ENCODE results near the gene NLRC5.
A peak's percentile ranks its signal among the peaks of the same experiment; 100 is the strongest.
"Not testable (repeated sequence)": the region's sequence is repeated elsewhere in the genome, so short reads cannot be mapped to it uniquely, and the experiment has no call there.

NLRC5 gene

DNA sequence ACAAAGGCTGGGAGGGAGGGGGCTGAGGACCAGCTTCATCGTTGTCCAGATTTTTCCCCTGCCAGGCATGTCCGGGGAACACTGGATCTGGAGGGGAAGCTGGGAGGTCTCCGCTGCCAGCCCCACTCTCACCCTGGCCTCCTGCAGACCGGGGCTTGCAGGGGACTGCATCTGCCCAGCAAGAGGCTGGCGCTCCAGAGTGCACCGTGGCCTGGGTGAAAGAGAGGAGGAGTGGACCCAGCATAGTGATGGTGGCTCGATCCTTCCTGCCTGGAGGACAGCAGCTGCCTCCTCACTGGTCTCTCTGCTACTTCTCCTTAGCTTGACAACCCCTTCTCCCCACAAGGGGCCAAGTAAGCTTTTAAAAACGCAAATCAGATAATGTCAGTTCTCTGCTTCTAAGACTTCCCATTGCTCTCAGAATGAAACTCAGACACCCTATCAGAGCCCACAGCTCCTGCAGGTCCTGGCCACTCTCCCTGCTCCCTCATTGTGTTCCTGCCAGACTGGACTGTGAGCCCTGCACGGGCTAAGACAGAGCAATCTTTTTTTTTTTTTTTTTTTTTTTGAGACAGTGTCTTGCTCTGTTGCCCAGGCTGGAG, 118.1 kb downstream of the NLRC5 start:
- no peak for DNase-seq (ENCODE audit: low spot score)

DNA sequence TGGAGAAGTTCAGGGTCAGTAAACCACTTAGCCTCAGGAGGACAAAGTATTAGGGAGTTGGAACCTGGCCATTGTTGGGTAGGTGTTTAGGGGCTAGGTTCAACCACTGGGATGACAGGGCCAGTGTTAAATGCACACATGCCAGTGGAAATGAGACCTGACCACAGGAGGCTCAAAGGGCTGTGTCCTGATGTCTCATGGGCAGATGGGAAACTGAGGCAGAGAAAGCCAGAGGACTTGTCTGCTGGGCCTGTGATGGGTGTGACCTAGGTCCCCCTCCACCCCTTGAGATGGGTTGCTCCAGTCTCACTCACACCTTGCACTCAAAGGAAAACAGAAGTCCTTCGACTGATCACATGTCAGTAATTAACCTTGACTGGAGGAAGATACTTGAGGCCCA, 119.1 kb downstream of the NLRC5 start:
- DNase-seq (ENCODE audit: low spot score) = no peak

DNA sequence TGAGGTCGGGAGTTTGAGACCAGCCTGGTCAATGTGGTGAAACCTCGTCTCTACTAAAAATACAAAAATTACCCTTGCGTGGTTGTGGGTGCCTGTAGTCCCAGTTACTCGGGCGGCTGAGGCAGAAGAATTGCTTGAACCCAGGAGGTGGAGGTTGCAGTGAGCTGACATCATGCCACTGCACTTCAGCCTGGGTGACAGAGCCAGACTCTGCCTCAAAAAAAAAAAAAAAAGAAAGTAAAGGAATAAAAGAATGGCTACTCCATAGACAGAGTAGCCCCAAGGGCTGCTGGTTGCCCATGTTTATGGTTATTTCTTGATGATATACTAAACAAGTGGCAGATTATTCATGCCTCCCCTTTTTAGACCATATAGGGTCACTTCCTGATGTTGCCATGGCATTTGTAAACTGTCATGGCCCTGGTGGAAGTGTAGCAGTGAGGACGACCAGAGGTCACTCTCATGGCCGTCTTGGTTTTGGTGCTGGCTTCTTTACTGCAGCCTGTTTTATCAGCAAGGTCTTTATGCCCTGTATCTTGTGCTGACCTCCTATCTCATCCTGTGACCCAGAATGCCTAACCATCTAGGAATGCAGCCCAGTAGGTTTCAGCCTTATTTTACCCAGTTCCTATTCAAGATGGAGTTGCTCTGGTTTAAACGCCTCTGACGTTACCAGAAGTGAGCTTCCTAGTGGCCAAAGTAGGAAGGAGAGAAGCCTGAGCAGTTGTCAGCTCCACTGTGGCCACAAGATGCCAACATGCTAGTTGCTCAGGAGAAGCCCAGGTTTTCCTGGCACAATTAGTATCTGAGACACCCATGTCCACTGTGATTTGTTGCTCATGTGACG, 120.1 kb downstream of the NLRC5 start:
- DNase-seq (ENCODE audit: low spot score) = not testable (repeated sequence)

DNA sequence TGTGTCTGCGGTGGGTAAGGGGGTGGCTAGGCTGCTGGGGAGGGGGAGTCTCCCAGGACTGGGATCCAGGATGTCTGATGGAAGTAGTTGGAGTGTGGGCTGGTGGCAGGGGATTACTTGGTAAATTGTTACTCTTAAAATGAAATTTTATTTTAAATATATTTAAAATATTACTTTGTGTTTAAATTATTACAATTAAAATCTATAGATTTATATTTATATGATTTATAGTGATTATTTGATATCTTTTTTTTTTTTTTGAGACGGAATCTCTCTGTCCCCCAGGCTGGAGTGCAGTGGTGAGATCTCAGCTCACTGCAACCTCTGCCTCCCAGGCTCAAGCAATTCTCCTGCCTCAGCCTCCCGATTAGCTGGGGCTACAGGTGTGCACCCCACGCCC, 121.6 kb downstream of the NLRC5 start:
- no peak for DNase-seq (ENCODE audit: low spot score)

DNA sequence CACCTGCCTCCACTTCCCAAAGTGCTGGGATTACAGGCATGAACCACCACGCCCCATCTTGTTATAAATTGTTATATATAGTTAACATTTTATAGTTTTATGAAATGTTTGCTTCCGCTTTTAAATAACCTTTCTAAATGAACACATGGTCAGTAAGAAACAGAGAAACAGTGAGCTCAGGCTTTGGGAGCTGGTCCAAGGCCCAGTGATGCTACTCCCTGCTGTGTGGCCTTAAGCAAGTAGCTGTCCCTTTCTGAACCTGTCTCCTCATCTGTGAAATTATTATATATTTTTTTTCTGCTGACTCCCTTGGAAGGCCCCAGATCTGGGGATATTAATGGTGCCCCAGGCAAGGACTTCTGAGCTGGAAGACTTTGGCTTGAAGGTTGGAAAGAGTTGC, 122.1 kb downstream of the NLRC5 start:
- no peak for DNase-seq (ENCODE audit: low spot score)

DNA sequence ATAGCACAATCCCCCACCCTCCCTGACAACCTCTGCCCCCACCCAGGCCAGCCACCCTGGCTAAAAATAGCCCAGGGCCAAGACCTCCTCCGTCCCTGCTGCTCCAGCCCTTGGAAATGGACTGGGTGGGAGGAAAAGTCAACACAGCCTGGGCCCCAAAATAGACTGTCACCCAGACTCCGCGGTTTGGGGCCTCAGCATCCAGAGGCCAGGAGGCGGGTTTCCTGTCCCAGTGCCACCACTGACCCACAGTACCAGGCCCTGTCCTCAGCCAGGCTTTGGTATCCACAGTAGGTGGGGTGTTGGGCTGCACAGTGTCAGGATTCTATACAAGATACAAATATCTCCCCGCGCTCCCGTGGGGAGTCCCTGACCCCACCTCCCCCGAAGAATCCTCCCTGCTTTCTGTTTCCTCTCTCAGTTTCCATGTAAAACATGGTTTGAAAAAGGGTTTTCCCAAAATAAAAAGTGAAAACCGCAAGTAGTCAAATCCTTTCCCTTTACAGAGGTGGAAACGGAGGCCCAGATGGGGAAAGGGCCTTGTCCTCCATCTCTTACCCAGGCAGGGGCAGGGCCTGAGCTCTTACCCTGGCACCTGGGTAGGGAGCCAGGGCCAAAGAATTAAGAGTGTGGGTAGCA, 123.2 kb downstream of the NLRC5 start:
- no peak for DNase-seq (ENCODE audit: low spot score)

DNA sequence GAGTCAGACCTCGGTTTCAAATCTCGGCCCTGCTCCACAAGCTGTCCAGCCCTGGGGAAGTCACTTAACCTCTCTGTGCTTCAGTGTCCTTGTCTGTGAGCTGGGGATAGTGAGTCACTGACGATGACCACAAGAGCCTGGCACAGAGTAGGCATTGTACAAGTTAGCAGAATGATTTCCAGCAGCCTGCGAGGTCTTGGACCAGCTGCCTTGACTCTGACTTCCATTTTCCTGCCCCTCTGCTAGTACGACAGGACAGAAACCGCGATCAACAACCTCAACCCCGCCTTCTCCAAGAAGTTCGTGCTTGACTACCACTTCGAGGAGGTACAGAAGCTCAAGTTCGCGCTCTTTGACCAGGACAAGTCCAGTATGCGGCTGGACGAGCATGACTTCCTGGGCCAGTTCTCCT, 123.7 kb downstream of the NLRC5 start:
- no peak for DNase-seq (ENCODE audit: low spot score)

DNA sequence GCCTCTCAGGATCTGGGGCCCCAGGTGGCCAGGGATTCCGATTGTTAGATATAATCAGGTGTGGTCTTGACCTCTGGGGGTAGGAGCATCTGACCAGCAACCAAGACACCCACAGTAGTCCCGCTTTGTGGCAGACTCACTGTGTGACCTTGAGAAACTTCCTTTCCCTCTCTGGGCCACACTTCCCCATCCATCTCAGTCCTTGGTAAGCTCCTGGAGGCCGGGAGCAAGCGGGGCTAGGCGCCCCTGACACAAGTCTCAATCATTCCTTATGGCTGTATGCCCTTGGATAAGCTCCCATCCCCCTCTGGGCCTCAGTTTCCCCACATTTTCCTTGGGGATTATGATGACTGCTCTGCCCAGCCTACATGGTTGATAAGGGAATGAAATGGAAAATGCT, 124.3 kb downstream of the NLRC5 start:
- no peak for DNase-seq (ENCODE audit: low spot score)

DNA sequence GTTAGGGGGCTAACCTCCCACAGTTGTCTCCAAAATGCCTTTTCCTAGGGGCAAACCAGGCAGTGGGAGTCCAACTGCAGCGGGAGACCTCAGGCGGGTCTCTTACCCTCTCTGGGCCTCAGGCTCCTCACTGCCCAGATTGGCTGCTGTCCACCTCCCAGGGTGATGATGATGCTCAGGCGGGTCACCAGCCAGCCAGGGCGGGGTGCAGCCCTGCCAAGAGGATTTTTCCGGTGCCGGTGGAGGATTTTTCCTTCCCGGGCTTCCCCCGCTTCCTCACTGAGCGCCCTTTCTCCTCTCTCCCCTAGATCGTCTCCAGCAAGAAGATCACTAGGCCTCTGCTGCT, 125.8 kb downstream of the NLRC5 start:
- no peak for DNase-seq (ENCODE audit: low spot score)

DNA sequence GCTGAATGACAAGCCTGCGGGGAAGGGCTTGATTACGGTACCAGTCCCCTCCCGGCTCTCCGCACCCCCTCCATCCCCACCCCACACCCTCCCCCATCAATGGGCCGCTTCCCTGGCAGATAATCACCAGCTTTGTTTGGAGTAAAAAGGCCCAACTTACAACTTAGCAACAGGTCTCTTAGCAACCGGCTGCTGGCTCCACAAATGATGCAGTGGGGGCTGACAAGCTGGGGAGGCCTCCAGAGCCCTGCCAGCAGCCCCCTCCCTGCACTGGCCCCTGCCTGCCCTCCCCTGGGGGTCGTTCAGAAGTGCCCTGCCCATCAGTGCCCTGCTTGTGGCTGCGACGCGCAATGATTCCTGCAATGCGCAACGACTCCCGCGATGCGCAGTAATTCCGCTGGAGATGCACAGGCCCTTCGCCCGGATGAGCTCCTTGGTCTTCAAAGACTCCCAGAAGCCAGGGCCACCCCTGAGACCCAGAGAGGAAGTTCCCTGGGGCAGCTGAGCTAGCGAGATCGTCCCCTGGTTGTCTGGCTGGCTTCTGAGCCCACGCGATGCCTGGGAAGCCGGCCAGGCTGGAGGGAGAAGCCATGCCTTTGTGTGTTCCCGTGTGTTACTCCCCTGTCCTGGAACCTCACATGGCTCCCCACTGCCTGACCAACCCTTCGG, 126.3 kb downstream of the NLRC5 start:
- no peak for DNase-seq (ENCODE audit: low spot score)

DNA sequence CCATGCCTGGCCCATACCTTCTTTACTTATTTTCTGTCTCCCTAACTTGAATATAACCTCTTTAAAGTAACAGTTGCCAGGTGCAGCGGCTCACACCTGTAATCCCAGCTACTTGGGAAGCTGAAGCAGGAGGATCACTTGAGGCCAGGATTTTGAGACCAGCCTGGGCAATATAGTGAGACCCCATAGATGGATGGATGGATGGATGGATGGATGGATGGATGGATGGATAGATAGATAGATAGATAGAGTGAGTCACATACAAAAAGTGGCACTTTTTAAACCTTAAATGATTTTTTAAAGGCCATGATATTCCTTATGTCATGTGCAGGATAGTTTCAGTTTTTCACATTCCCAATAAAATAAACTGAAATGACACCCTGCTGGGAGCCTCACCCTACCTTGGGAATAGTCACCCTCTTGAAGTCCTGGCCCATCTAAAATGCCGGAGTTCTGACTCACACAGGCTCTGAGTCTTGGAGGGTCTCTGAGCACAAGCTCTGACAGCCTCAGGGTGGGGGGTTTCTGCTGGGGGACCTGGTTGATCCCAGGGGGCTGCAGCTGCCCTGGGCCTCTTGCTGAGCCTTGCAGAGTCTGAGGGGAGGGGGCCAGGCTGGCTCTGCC, 129.2 kb downstream of the NLRC5 start:
- no peak for DNase-seq (ENCODE audit: low spot score)

DNA sequence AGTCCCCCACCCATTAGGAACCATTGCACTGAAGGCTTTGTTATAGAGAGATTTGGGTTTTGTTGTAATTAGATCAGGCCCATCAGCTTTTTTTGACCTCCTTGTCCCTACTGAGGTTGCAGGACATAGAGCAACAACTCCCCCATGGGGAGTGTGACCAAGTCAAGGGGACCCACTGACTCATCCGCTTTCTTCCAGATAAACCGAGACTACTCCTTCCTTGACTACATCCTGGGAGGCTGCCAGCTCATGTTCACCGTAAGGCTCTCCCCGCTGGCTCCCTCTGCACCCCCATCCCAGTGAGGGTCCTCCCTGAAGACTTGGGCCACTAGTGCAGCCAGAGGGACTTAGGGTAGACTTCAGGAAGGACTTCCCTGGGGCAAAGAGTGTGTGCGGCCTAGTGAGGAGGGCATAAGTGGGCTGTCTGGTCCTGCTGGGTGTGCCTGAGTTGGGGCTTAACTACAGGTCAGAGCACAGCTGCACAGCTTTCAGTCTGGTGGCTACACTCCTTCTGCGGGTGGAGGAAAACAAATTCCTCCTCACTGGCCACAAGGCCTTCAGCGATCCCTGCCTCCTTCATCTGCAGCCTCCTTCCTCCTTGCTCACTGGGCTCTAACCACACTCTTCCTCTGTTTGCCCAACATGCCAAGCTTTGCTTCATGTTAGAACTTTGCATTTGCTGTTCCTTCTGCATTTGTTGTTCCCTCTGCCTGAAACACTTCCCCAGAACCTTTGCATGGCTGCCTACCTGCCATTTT, 134.0 kb downstream of the NLRC5 start:
- no peak for DNase-seq (ENCODE audit: low spot score)

DNA sequence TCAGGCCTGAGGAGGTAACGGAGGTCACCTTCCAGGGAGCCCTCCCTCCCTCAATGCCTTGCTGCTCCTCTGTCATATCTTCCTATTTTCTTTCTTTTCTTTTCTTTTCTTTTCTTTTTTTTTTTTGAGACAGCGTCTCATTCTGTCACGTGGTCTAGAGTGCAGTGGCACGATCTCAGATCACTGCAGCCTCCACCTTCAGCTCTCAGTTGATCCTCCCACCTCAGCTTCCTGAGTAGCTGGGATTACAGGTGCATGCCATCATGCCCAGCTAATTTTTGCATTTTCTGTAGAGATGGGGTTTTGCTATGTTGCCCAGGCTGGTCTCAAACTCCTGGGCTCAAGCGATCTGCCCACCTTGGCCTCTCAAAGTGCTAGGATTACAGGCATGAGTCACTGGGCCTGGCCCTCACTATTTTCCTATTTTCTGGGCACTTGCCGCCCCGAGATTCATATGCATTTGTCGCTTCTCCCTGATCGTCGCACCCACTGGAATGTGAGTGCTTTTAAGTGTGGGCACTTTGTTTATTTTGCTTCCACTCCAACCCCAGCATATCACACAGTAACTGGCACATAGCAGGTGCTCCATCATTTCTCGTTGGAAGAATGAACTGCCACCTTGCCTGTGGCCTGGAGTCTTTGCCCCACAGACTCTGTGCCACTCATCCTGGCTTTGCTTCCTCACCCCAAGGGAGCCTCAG, 134.8 kb downstream of the NLRC5 start:
- no peak for DNase-seq (ENCODE audit: low spot score)

DNA sequence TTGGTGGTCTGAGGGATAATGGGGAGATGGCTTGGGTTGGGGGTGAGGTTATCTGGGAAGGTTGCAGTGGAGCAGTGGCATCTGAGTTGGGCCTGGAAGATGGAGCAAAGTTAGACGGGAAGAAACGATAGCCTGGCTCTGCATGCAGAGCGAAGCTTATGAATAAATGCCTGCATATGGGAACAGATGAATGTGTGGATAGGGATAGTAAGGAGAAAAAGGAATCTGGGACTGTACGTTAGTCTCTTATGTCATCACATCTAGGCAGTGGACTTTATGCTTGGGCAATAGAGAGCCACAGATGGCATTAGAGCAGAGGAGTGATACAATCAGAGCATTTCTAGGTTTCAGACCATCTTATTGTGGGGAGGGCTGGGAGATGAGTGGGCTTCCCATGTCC, 136.0 kb downstream of the NLRC5 start:
- no peak for DNase-seq (ENCODE audit: low spot score)

DNA sequence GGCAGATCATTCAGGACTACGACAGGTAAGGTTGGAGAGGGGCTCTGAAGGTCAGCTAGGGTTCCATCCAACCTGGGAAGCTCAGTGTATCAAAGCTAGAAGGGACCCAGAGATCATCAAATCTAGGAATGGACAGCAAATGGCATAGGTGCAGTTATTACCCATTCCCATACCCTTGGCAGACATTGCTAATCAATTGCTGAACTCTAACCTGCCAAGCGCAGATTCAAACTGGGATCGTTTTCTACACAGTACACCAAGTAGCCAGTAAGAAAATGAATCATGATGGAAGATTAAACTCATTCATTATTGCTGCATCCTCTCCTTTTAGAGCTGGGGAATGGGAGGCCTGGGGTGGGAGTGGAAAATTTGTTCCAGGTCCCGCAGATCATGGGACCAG, 136.6 kb downstream of the NLRC5 start:
- no peak for DNase-seq (ENCODE audit: low spot score)

DNA sequence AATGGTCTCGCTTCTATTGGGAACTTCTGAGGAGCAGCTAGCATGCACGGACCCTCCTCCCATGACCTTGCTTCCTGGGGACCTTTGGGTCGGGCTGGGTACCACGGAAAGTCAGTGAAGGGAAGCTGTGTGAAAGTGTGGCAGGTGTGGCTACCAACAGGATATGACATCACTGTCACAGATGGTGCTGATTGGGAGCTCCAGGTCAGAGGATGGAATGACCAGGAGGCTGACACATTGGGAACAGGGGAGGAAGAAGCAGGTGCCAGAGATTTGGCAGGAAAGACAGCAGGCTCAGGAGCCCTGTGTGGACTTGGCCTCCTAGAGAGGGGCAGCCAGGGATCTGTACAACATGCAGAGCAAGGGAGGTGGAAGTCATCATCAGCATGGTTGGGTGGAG, 137.1 kb downstream of the NLRC5 start:
- no peak for DNase-seq (ENCODE audit: low spot score)

DNA sequence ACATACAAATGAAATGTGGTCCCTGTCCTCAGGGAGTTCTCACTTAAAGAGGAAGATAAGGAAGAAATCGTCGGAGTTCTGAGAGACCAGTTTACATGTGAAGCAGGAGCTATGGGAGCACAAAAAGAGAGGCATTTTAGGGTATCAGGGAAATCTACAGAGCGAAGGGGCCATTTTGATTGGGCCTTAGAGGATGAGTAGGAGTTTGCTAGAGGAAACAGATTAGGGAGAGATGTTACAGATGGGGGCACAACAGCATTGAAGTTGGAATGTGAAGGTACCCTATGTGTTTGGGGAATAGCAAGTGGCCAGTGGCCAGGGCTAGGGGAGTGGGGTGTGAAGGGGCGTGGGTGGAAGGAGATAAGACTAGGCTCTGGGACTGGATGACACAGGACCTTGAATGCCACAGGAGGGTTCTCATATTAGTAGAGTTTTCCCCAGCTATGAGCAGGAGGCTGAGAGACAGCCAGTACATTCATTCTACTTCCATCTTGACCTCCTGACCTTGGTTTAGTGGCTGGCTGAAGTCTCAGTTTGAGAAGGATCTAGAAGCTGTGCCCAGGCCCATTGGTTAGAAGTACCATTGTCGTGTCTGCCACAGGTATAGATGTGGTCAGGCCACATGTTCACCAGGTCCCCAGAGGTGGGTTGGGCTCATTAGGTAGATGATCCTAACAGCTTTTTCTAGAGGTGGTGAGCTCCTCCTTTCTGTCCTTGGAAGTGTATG, 137.8 kb downstream of the NLRC5 start:
- DNase-seq (ENCODE audit: low spot score) = no peak

DNA sequence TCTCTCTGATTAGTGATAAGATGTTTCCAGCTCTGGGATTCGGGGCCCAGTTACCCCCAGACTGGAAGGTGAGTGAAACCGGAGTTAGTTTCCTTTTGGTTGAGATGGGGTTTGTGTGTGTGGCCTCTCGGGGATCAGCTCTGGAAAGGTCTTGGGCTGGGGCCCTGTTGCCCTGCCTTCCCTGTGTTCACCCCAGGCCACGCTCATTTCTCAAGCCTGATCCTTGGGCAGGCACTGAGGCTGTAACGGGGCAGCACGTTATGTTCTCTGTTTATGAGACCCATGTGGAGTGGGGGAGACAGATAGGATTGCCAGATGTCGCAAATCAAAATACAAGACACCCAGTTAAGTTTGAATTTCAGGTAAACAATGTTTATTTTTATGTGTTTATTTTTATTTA, 138.5 kb downstream of the NLRC5 start:
- DNase-seq (ENCODE audit: low spot score) = no peak

DNA sequence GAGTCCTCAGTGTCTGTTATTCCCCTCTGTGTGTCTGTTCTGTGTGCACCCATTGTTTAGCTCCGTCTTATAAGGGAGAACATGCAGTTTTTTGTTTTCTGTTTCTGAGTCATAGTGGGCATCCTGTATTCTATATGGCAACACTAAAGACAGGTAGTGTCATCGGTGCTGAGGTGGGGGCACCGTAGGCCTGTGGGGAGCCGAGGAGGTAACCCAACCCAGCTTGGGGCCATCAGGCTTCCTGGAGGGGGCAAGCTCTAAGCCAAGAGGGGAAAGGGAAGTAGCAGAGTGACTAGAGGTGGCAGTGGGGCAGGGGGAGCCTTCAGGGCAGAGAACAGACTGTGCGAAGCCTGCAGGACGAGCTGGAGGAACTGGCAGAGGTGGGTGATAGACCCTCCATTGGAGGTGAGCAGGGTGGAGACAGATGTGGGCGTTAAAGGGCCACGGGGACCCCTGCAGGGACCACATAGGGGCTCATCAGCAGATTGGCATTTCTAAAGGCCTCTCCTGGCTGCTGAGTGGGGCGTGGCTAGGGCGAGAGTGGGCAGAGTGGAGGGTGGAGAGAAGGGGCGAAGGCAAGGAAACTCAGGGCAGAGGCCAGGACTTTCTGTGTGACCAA, 139.5 kb downstream of the NLRC5 start:
- peak; percentile 65 for DNase-seq (ENCODE audit: low spot score)

DNA sequence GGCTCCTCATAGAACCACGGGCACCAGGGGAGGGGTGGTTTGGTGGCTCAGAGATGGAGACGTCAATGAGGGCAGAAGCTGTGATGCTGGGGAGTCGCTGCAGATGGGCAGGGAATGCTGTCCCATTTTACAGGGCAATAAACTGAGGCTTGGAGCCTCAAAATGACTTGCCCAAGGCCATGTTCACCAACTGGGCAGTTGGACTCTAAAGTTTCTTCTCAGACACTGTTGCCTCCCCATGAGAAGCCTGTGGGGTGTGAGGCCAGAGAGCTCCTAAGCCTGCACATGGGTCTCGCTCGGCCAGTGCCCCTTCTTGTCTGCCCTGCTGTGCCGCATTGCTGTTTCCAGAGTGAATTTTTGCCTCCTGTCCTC, 141.6 kb downstream of the NLRC5 start:
- no peak for DNase-seq (ENCODE audit: low spot score)

Measured in CD4-positive, alpha-beta T cell treated with Interleukin-2 at 100 ng/mL for 4 hours (primary cell).